ENCODE results near the gene FAIM2. TPM values are rescaled to one million over a fixed set of nuclear protein-coding genes. Genes with fewer than 3 reads are reported as not detected.
"Not testable (repeated sequence)": the region's sequence is repeated elsewhere in the genome, so short reads cannot be mapped to it uniquely, and the experiment has no call there.

The FAIM2 gene
- total RNA-seq, 1 donor from 2014 or later: 1.6 TPM

DNA sequence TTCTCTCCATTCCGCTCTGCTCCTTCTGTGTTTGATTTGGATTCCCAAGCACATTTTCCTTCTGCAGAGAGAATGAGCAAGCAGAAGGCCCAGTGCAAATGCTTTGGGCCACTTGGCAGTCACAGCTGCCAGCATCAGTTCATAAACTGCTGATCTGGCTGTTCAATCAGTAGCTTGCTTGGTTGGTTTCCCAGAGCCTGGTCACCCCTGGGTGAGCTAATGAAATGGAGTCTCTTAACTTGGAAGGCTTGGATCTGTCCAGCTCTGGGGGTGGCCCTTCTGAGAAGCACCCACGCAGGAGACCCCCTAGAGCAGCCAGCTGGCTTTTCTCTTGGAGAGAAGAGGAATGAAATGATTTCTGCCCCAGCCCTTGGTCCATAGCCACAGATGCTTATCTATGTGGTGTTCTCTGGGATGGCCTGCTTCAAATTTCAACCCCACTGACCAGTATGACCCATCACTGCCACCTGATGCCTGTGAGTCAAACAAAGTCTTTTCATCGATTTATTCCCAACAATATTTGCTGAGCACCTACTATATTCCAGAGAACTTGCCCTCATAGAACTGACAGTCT, 30.3 kb downstream of the FAIM2 start:
- Mint-ChIP-seq H3K27ac (ENCODE audit: unreplicated experiment) (no peak overlapping the region), H3K27me3 (ENCODE audit: low read depth) (no peaks in the 10 kb centered on the region), H3K9me3 (peaks cover 8% of the 10 kb centered on the region), H3K36me3 (ENCODE audit: low read depth) (no peaks in the 10 kb centered on the region), H3K4me3 (no peak overlapping the region), H3K4me1 (peaks cover 4% of the 10 kb centered on the region)
- TF ChIP-seq, protein P1, sequence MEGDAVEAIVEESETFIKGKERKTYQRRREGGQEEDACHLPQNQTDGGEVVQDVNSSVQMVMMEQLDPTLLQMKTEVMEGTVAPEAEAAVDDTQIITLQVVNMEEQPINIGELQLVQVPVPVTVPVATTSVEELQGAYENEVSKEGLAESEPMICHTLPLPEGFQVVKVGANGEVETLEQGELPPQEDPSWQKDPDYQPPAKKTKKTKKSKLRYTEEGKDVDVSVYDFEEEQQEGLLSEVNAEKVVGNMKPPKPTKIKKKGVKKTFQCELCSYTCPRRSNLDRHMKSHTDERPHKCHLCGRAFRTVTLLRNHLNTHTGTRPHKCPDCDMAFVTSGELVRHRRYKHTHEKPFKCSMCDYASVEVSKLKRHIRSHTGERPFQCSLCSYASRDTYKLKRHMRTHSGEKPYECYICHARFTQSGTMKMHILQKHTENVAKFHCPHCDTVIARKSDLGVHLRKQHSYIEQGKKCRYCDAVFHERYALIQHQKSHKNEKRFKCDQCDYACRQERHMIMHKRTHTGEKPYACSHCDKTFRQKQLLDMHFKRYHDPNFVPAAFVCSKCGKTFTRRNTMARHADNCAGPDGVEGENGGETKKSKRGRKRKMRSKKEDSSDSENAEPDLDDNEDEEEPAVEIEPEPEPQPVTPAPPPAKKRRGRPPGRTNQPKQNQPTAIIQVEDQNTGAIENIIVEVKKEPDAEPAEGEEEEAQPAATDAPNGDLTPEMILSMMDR (conservative IDR thresholded peaks at IDR 0.05): no peak
- no peak for DNase-seq (ENCODE audit: low read depth, low spot score)

DNA sequence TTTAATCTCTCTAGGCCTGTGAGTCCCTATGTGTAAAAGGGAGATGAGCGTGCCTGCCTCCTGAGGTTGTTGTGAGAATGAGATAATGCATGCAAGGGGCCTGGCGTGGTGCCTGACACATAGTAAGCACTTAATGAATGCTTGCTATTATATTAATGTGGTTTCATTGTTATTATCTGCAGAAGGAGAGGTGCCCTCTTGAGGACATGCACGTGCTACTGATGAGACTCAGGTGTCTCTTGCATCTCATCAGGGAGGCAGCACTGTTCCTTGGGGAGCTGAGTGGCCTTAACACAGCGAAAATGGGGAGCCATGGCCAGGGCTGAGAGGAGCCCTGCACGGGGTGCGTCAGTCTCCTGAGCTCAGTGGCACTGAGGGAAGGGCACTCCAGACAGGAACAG, 30.9 kb downstream of the FAIM2 start:
- Mint-ChIP-seq H3K4me1 (peaks cover 4% of the 10 kb centered on the region), H3K36me3 (ENCODE audit: low read depth) (no peaks in the 10 kb centered on the region), H3K4me3 (no peak overlapping the region), H3K27ac (ENCODE audit: unreplicated experiment) (no peak overlapping the region), H3K27me3 (ENCODE audit: low read depth) (no peaks in the 10 kb centered on the region), H3K9me3 (peaks cover 2% of the 10 kb centered on the region)
- TF ChIP-seq, protein P1 (conservative IDR thresholded peaks at IDR 0.05): no peak
- DNase-seq (ENCODE audit: low read depth, low spot score): no peak

DNA sequence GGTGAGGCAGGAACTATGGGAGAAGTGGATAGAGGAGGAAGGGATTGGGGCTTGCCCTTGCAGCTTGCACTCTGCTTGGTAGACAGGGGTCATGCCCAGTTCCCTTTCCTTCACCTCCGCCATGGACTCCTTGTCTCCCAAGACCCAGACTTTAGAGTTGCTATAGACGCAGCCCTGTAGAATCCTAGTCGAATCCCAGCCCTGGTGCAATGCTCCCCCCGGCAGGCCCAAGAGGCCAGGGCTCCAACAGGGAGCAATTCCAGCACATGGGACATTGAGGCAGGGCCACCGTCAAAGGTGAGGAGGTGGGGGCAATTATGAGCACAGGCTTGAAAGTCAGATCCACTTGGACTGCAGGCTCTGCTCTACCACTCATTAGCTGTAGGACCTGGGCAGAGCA, 31.3 kb downstream of the FAIM2 start:
- Mint-ChIP-seq H3K36me3 (ENCODE audit: low read depth) (no peaks in the 10 kb centered on the region), H3K9me3 (no peaks in the 10 kb centered on the region), H3K27me3 (ENCODE audit: low read depth) (no peaks in the 10 kb centered on the region), H3K27ac (ENCODE audit: unreplicated experiment) (no peak overlapping the region), H3K4me3 (no peak overlapping the region), H3K4me1 (peaks cover 4% of the 10 kb centered on the region)
- TF ChIP-seq, protein P1 (conservative IDR thresholded peaks at IDR 0.05): no peak
- DNase-seq (ENCODE audit: low read depth, low spot score): no peak

DNA sequence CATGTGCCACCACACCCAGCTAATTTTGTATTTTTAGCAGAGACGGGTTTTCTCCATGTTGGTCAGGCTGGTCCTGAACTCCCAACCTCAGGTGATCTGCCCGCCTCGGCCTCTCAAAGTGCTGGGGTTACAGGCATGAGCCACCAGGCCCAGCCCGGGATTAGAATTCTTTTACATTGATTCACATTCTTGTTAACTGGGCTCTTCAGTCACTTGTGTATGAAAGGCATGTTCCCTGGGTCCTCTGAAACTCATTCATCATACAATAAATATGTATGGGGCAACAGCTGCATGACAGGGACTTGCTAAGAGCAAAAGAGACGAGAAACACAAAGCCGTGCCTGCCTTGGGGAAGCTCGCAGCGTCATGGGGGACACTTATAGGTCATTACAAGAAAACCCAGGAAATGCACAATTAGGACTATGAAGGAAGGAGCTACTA, 31.9 kb downstream of the FAIM2 start:
- not testable (repeated sequence) for H3K36me3 Mint-ChIP-seq (ENCODE audit: low read depth); H3K27ac Mint-ChIP-seq (ENCODE audit: unreplicated experiment); H3K9me3 Mint-ChIP-seq; H3K4me3 Mint-ChIP-seq; DNase-seq (ENCODE audit: low read depth, low spot score); H3K27me3 Mint-ChIP-seq (ENCODE audit: low read depth); H3K4me1 Mint-ChIP-seq

DNA sequence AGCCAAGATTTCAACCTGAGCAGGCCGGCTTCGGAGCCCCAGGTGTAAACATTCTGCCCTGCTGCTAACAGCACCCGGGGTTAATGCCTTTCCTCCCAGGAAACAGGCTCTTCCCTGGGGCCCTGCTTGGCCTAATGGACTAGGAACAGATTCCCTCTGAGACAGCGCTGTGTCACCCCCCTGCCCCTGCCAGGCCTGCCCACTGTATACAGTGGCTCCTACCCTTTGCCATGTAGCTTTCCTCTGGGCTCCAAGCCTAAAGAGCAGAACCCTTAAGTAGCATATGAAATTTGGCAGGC, 32.5 kb downstream of the FAIM2 start:
- H3K27ac Mint-ChIP-seq (ENCODE audit: unreplicated experiment): no peak overlapping the region
- peaks cover 4% of the 10 kb centered on the region for H3K4me1 Mint-ChIP-seq
- TF ChIP-seq, protein P1 (conservative IDR thresholded peaks at IDR 0.05): no peak
- no peaks in the 10 kb centered on the region for H3K27me3 Mint-ChIP-seq (ENCODE audit: low read depth)
- H3K36me3 Mint-ChIP-seq (ENCODE audit: low read depth): no peaks in the 10 kb centered on the region
- H3K9me3 Mint-ChIP-seq: no peaks in the 10 kb centered on the region
- no peak overlapping the region for H3K4me3 Mint-ChIP-seq
- no peak for DNase-seq (ENCODE audit: low read depth, low spot score)

DNA sequence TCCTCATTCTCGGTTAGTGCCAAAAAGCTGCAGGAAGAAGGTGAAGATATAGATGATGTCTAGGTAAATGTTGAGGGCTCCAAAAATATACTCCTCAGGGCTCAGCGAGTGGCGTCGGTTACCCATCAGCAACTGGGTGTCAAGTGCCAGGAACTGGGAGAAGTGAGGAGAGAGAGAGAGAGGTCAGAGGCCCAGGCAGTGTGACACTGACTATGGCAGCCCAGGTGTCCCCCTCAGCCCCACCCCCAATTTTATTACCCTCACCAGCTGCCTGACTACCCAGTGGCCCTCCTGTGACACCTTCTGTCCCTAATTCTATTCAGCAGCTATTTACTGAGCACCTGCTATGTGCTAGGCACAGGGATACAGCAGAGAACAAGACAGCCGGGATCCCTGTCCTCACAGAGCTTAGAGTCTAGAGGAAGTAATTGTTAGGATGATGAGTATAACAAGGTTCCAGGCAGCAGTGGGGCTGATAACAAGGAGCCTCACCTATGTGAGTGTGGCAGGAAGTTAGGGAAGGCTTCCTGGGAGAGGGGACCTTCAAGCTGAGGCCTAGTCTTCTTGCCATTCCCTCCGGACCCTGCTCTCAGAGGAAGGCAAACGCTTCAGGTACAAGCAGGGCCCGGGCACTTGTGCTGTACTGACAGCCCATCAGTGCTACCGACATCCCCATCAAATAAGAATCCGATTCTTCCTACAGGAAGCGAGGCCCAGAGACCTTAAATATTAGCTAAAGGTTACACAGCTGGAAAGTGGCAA, 33.0 kb downstream of the FAIM2 start:
- peaks cover 4% of the 10 kb centered on the region for H3K4me1 Mint-ChIP-seq
- DNase-seq (ENCODE audit: low read depth, low spot score): no peak
- peak overlapping the region; percentile 8 for H3K27ac Mint-ChIP-seq (ENCODE audit: unreplicated experiment)
- H3K4me3 Mint-ChIP-seq: no peak overlapping the region
- no peaks in the 10 kb centered on the region for H3K36me3 Mint-ChIP-seq (ENCODE audit: low read depth)
- no peaks in the 10 kb centered on the region for H3K9me3 Mint-ChIP-seq
- TF ChIP-seq, protein P1 (conservative IDR thresholded peaks at IDR 0.05): no peak
- peaks cover under 1% of the 10 kb centered on the region for H3K27me3 Mint-ChIP-seq (ENCODE audit: low read depth)

Data from neural crest cell (in vitro differentiated cells).